ENCODE data around the gene MTF1. TPM values are rescaled to one million over a fixed set of nuclear protein-coding genes. Genes with fewer than 3 reads are reported as not detected.

Gene MTF1
- total RNA-seq, 1 donor from 2014 or later, result 2.1 TPM

Small RNA genes lying within 50 kb of the gene (small RNA-seq; reads per million reads assigned to genes)
- gene RF00092 (not detected), gene RNU6-584P (not detected)

Other genes starting within 250 kb of the MTF1 start
- gene RSPO1, start 224.7 kb downstream of the MTF1 start, total RNA-seq, result not detected
- gene CDCA8, start 167.1 kb downstream of the MTF1 start, total RNA-seq, result 0.52 TPM
- gene EPHA10, start 94.5 kb downstream of the MTF1 start, total RNA-seq, result not detected
- 2.1 TPM for gene MANEAL, start 65.7 kb downstream of the MTF1 start, total RNA-seq
- 9.4 TPM for gene C1orf122, start 51.8 kb downstream of the MTF1 start, total RNA-seq
- 7.3 TPM for gene YRDC, start 51.4 kb downstream of the MTF1 start, total RNA-seq
- 9.4 TPM for gene INPP5B, start 87.5 kb upstream of the MTF1 start, total RNA-seq
- gene SF3A3, start 130.4 kb upstream of the MTF1 start, total RNA-seq, result 53.2 TPM
- gene FHL3, start 145.9 kb upstream of the MTF1 start, total RNA-seq, result 58.5 TPM
- 61.1 TPM for gene UTP11, start 153.1 kb upstream of the MTF1 start, total RNA-seq
- gene POU3F1, start 187.2 kb upstream of the MTF1 start, total RNA-seq, result 0.52 TPM

Data from skeletal muscle tissue (tissue), 2 donors.